Heart left ventricle (tissue), 16 donors: ENCODE measurements around the gene S100A14. TPM values are rescaled to one million over a fixed set of nuclear protein-coding genes. Genes with fewer than 3 reads are reported as not detected.

Source experiments
- ATAC-seq, 4 donors: fragments of 200-7000 bp; cut with Tn5 transposase; one replicate each; pipeline ENCODE4 v1.9.1; 2020 to 2022; ENCODE audit warnings: moderate library complexity in 4 of 4, mild to moderate bottlenecking in 3 of 4, moderate number of reproducible peaks in 1 of 4
- DNase-seq, 5 donors: peaks; one replicate each; pipeline ENCODE4 v3.0.0-alpha.2; 2020
- H3K27ac ChIP-seq, 12 donors: fragments of 200-600 bp; sonication (generic) in 4 of 12; one replicate each; pipeline versions ENCODE4 v1.5.0 to v1.8.0; 2016 to 2022; ENCODE audit warnings: mild to moderate bottlenecking in 2 of 12
- H3K27me3 ChIP-seq, 9 donors: fragments of 200-600 bp; sonication (generic) in 2 of 9; one replicate each; pipeline versions ENCODE4 v1.5.1 to v1.8.0; 2016 to 2022; ENCODE audit warnings: mild to moderate bottlenecking in 3 of 9
- H3K36me3 ChIP-seq, 9 donors: fragments of 200-600 bp; sonication (generic) in 2 of 9; one replicate each; pipeline versions ENCODE4 v1.5.0 to v1.8.0; 2018 to 2022; ENCODE audit warnings: mild to moderate bottlenecking in 2 of 9
- H3K4me1 ChIP-seq, 12 donors: fragments of 200-600 bp; sonication (generic) in 4 of 12; one replicate each; pipeline versions ENCODE4 v1.5.0 to v1.8.0; 2016 to 2022; ENCODE audit warnings: mild to moderate bottlenecking in 3 of 12
- H3K4me3 ChIP-seq, 12 donors: fragments of 200-600 bp; sonication (generic) in 4 of 12; one replicate each; pipeline versions ENCODE4 v1.5.0 to v1.8.0; 2017 to 2022; ENCODE audit warnings: mild to moderate bottlenecking in 9 of 12, moderate library complexity in 4 of 12
- H3K9me3 ChIP-seq, 12 donors: fragments of 200-600 bp; sonication (generic) in 4 of 12; one replicate each; pipeline versions ENCODE4 v1.5.0 to v1.8.0; 2016 to 2022; ENCODE audit warnings: mild to moderate bottlenecking in 1 of 12
- CTCF ChIP-seq, 12 donors: fragments of 200-600 bp; sonication (generic) in 4 of 12; IDR thresholded peaks; one replicate each; pipeline versions ENCODE4 v1.5.0 to v1.8.0; 2018 to 2022; ENCODE audit warnings: antibody characterized with exemption in 12 of 12, mild to moderate bottlenecking in 5 of 12
- POLR2A ChIP-seq, 2 donors: fragments of 450-650 bp; IDR thresholded peaks; one replicate each; pipeline ENCODE4 v1.6.1; 2017; ENCODE audit warnings: antibody characterized with exemption in 2 of 2, mild to moderate bottlenecking in 2 of 2, moderate library complexity in 2 of 2
- whole genome bisulfite sequencing, 4 donors: extraction: QIAGEN DNeasy Blood & Tissue Kit in 2 of 4; methylation state at CpG; one replicate each; pipeline versions ENCODE4 v1.1.5 to v1.1.7; 2013 to 2018; 5-methylcytosine and 5-hydroxymethylcytosine counted together
- intact Hi-C, 10 donors: fragments of 100-400 bp; cut with DNase I; formaldehyde crosslinking; loops; one replicate each; pipeline versions ENCODE4 v1.11.1 to v1.14.2; 2022
- long read RNA-seq, 3 donors: library from polyadenylated mRNA; unstranded; transcript quantifications; one replicate each; pipeline ENCODE4 v2.0.0, GENCODE V29; 2020 to 2021
- polyA plus RNA-seq, 2 donors: library from polyadenylated mRNA; stranded (reverse); fragments of 200-250 nt; gene quantifications; one replicate each; pipeline ENCODE4 v1.2.3, GENCODE V29; 2013
- total RNA-seq, 9 donors: library from RNA; depleted of rRNA in 2 of 9; stranded (reverse); fragments of >200 nt in 2 of 9; fragmentation: NEBNext Ultra II Directional in 3 of 9; extraction: Animal tissue kit (Norgen Biotek cat#: 25700) in 3 of 9; gene quantifications; one replicate each; pipeline versions ENCODE4 v1.1.0 to v1.2.4, GENCODE V29; 2016 to 2023
- donor health status: ischemic (EF 13 %, LVEDD 7.1; RV severe dilation, severe dysfunction).
- donor health status: healthy with polysubstance abuse.
- donor health status: DM: no; HTN: yes; CAD: no.
- donor health status: DM: no; HTN: no; CAD: no.
- donor health status: ischemic (EF 25% LVEDD 6.9; RV normal size, moderate dysfunction).
- donor health status: ischemic (EF 25% LVEDD 5.7; RV mildly dilated, moderate dysfunction).
- donor health status: healthy.
- donor health status: DM: yes; HTN: yes; CAD: no.
- donor health status: ischemic (EF 35%, LVEDD 5.7; RV mildly dilated, moderate dysfunction).
- donor health status: nonischemic (EF 11% LVEDD 7.7; RV severe dilation, severe dysfunction).
- donor health status: DM: yes; HTN: yes; CAD: no.
- donor health status: PGD.
- donor health status: ischemic (EF 29% LVEDD 5.4; RV normal size, mild dysfunction).
- donor health status: nonischemic (EF 23%, LVEDD 6.1; RV moderate dilation, normal function).

The S100A14 gene
- 1 to 10 TPM in 7 of 9 donors, under 1 TPM in 1, not detected in 1; 0.79 to 6.1 (median 3.9) TPM for total RNA-seq
- 1 to 10 TPM; 1.7 to 4.4 TPM for polyA plus RNA-seq
- long read RNA-seq, donor 1, partial matches to known transcripts, result 0 of 5 reads
- long read RNA-seq, donor 1, other reads (novel, unspliced or antisense), result 2 of 5 reads
- long read RNA-seq, donor 2, partial matches to known transcripts, result 0 of 1 reads
- long read RNA-seq, donor 2, other reads (novel, unspliced or antisense), result 1 of 1 reads
- long read RNA-seq, donor 3, partial matches to known transcripts, result 0 of 3 reads
- long read RNA-seq, donor 3, other reads (novel, unspliced or antisense), result 1 of 3 reads

- 43 to 67% (median 61%) methylated on average over 7 to 10 of the region's 10 CpGs for WGBS, 4 donors
- peak within 1 kb of the TSS in 11 of 12 donors; percentile 35 to 74 (median 62) for H3K27ac ChIP-seq
- peak in 3 of 4 donors; percentile 9 to 27 (median 22) for ATAC-seq
- TF ChIP-seq CTCF (IDR thresholded peaks at IDR 0.05) (no peak), POLR2A (IDR thresholded peaks at IDR 0.05) (no peak)
- no peaks in the 10 kb centered on the region for H3K9me3 ChIP-seq
- peak in 1 of 5 donors; percentile 55 for DNase-seq
- H3K4me3 ChIP-seq, result no peak within 1 kb of the TSS
- H3K4me1 ChIP-seq, result peaks cover 0 to 40% (median 20%) of the 10 kb centered on the region in 12 donors
- no peaks in the 10 kb centered on the region for H3K27me3 ChIP-seq
- H3K36me3 ChIP-seq, result peaks cover 0 to 31% (median 21%) of the 10 kb centered on the region in 9 donors
- intact Hi-C loops, result loop anchor here in 6 of 10 donors (2.0 to 5.0 kb wide), 5 partner anchors 44 to 104 kb away; no protein-coding TSS in a partner anchor
Measured at GRCh38 chr1:153616144-153616916, at the start of gene S100A14. Gene S100A14 (minus strand): TSS chr1:153616325. CDS start chr1:153615858, 467 bp downstream.

GRCh38 chr1:153663211-153663610, 47.1 kb upstream of the S100A14 start:
- Histone ChIP-seq H3K9me3 (no peaks in the 10 kb centered on the region), H3K4me3 (no peak overlapping the region), H3K27me3 (no peaks in the 10 kb centered on the region), H3K27ac (no peak overlapping the region), H3K36me3 (peaks cover under 1 to 87% (median 80%) of the 10 kb centered on the region in 9 donors), H3K4me1 (peaks cover 0 to 16% (median 10%) of the 10 kb centered on the region in 12 donors)
- intact Hi-C loops, result loop anchor here in 3 of 10 donors (5.0 to 10.0 kb wide), 2 partner anchors 88 to 91 kb away; no protein-coding TSS in a partner anchor
- 81 to 91% (median 87%) methylated on average over 5 of the region's 5 CpGs for WGBS, 4 donors
- DNase-seq (peak in 1 of 5 donors; percentile 9), ATAC-seq (no peak)
- TF ChIP-seq CTCF (IDR thresholded peaks at IDR 0.05), result no peak
- no peak for TF ChIP-seq POLR2A (IDR thresholded peaks at IDR 0.05)

GRCh38 chr1:153662269-153662668, 46.1 kb upstream of the S100A14 start:
- no peaks in the 10 kb centered on the region for H3K27me3 ChIP-seq
- no peak overlapping the region for H3K27ac ChIP-seq
- peaks cover 0 to 78% (median 71%) of the 10 kb centered on the region in 9 donors for H3K36me3 ChIP-seq
- 50 to 62% (median 53%) methylated on average over 2 of the region's 2 CpGs for WGBS, 4 donors
- ATAC-seq (no peak), DNase-seq (no peak)
- H3K4me3 ChIP-seq, result no peak overlapping the region
- TF ChIP-seq POLR2A (IDR thresholded peaks at IDR 0.05) (no peak), CTCF (IDR thresholded peaks at IDR 0.05) (no peak)
- H3K4me1 ChIP-seq, result peaks cover 0 to 18% (median 12%) of the 10 kb centered on the region in 12 donors
- intact Hi-C loops, result loop anchor here in 3 of 10 donors (5.0 to 10.0 kb wide), 2 partner anchors 87 to 90 kb away; no protein-coding TSS in a partner anchor
- H3K9me3 ChIP-seq, result no peaks in the 10 kb centered on the region
